HG03378 (cell line): Measurements from ENCODE around the gene DOCK9.

ENCODE experiments used
- ATAC-seq: cut with Tn5 transposase; IDR thresholded peaks from one replicate; pipeline ENCODE4 v1.9.1; 2021; ENCODE audit warnings: mild to moderate bottlenecking, moderate library complexity; ENCODE audit not compliant: unreplicated experiment

The DOCK9 gene

DNA sequence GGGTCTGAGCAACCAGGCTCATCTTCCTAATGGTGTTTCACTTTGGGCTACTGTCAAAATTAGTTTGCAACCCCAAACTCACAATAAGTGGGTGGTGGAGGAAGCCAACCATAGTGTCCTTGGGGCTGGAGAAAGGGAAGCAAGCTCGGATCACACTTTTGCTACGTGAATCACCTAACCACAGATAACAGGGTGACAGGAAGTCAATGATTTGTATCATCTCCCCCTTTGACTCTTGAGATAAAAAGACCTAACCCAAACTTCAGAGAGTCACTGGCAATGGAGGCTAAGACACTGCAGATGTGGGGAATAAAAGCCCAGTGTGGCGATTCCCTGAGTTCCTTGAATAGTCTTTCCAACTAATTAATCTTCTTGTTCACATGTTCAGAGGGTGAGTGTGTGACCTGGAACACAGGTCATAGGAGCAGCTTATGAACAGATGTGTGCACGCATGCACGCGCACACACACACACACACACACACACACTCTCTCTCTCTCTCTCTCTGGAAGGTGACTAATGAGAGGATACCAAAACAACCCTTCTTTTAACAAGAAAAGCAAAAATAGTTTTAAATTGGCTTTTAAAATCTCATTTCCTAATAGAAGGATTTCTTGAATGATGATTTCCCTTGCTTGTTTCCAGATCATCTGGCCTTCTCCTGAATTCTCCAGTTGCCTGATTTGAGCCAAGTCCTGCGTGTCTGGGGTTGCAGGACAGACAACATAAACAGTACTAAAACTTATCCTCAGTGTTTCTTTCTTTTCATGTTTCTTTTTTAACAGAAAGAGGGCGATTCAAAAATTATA, 21.2 kb upstream of the DOCK9 start:
- ATAC-seq: no peak

DNA sequence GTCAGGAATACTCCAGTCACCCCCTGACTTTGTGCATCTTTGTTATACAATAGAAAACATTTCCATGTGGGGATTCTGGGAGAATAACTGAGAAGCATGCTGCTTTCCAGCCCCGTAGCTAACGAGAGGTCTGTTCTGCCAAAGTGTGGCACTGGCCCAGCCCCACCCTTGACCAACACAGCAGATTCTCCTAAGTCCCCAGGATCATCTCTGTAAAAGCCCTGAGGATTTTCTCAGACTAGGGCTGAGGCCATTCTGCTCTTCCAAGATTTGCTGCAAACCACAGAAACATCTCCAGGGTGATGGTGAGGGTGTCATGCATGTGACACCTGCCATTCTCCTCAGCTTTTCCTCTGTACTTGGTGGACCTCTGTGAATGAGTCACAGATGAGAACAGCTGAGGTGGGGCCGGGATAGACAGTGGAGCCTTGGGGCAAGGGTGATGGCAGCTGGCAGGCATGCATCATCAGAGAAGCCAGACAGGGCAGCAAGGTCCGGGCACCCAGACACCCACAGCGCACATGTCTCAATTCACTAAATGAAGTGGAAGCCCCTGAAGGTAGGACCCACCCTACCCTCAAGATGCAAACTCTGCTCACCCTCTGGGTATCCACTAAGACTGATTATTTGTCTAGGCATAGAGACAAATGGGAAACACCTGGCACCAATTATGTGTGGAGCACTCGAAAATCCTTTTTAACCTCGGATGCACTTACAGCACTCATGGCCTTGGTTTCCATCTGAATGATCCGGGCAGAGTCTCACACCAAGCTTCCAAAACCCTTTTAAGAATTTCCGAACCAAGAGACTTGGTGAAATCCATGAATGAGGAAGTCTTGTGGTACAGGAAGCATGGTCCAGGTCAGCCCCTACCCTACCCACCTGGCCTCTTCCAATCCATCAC, 20.1 kb upstream of the DOCK9 start:
- ATAC-seq: no peak

DNA sequence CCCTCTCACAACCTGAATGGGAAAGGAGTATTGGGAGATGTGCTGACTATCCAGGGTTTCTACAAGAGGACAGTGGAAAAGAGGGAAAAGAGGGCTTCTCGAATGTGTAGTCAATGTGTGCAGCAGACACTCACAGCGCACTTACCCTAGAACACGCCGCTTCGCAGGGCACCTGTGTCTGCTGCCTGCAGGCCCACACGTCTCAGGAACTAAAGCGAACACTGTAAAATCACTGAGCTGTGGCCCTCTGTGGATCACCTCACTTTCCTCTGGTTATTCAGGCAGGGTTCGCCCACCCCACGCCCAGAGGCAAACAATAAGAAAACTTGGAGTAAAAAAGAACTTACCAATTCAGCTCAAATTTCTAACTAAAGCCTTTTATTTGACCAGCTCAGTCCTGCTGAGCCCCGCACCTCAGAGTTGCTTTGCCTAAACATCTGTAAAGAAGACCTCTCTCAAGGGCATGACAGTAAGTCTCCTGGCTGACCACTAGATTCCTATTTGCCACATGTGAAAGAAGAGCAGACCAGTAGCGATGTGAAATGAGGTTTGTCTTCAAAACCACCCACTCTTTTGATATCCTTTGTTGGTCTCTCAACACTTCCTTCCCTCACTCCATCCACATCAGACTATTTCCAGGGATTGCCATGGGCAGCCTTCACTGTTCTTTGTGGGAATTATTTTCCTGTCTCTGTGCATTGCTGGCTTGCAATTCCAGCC, 19.3 kb upstream of the DOCK9 start:
- ATAC-seq: no peak

DNA sequence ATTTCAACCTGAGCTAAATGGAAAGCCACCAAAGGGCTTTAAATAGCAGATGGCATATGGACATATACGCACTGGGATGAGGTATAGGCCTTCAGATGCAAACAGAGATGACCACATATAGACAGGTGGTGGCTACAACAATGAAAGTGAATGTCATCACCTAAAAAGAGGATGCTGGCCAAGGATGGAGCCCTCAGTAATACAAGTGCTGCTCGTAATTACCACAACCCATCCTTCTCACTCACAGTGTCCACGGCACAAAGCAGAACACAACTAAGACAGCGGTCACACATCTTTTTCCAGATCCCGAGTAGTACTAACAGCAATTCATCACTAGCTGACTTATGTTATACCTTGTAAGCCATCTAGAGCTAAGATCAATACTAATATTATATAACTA, 18.2 kb upstream of the DOCK9 start:
- ATAC-seq: no peak

DNA sequence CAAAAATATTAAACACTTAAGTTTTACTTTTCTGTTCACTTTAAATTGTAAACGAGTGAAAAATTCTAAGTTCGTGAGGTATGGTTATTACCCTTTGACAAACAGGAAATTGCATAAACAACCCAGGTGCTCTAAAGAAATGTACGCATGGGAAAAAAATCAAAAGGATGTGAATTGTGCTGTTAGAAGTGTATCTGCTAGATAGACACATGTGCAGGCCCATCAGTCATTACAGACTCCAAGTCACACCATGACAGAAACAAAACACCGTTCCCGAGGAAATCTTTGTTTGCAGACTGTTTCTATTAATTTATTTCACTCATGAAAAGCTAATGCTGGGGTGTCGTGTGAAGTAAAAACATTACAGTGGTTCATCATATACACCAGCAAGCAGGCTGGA, 17.0 kb upstream of the DOCK9 start:
- no peak for ATAC-seq

DNA sequence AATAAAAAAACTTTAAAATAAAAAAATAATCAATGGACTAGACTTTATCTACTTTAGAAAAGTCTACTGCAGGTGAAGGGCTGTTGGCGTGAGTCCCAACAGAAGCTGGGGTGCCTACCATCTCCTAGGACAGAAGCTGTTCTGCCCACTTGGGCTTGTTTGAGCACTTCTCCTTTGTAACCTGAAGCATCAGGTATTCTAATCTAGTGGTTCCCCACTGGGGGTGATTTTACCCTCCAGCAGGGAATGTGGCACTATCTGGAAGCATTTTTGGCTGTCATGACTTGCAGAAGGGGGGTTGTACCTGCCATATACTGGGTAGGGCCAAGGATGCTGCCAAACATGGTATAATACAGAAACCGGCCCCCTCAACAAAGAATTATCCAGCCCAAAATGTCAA, 16.2 kb upstream of the DOCK9 start:
- ATAC-seq: no peak

DNA sequence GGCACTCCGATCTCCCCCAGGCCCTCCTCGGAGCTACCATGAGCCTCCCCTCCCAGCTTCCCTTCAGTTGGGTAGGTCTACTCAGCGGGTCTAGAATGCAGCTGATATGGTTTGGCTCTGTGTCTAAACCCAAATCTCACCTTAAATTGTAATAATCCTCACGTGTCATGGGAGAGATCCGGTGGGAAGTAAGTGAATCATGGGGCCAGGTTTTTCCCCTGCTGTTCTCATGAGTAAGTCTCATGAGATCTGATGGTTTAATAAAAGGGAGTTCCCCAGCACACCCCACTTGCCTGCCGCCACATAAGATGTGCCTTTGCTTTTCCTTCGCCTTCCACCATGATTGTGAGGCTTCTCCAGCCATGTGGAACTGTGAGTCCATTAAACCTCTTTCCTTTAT, 14.5 kb upstream of the DOCK9 start:
- ATAC-seq: no peak

DNA sequence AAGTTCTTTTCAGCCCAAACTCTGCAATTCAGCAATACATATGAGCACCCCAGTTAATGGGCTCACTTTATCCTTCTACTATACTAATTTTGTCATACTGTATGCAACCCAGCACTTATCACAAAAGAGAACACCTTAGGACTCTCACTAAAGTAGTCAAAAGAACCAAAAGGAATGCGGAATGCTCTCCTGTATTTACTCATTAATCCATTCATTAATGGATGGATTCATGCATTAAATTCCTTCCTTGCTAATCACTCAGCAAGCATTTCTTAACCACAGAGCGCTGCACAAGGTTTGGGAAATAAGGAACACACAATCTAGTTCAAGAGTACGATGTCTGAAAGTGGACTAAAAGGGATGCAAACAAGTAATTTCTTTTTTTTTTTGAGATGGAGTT, 12.8 kb upstream of the DOCK9 start:
- ATAC-seq: no peak

DNA sequence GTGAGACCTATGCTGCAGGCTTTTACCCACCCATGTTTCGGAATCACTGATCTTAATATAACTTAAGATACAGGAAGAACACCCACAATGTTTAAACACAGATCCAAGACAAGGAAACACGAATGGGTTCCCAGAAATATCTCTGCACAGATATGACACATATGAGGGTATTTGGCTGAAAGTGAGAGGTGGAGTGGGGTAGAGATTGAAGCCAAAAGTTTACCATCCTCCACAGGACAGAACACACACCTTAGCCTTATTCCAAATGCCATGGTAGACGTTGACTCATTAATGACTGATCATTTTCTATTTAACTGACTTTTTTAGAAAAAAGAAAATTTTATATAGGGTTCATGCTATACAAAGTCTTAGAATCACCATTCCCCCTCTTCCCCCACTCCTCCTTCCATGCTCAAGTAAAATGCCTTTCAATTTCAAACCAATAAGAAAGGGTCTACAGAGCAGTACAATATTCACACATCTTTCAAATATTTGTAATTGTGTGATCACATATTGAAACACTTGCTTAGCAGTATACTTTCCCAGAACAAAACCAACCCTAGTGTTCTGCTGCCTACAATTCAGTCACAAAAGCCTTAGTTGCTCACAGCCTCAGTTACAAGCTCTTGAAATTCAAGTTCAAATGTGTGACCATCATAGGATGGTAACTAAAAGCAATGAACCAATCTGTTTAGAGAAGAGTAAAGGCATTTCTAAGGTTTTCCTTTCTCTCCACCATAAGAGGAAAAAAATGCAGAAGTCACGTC, 11.8 kb upstream of the DOCK9 start:
- no peak for ATAC-seq

DNA sequence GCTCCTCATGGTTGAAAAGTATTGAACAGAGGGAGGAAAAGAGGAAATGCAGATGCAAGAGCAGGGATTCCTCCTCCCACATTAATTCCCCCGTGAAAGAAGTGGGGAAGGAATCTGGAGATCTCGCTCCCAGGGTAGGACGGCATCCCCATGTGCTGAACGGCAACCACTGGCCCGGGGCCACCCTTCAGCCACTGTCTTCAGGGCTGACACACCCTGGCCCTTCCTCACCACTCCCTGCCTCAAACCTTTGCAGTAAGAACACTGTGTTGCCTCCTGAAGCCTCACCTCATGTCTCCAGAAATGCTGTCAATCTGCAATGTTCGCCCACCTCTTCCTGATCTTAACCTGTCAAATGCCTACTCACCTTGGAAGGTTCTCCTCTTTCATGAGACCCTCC, 10.9 kb upstream of the DOCK9 start:
- no peak for ATAC-seq

DNA sequence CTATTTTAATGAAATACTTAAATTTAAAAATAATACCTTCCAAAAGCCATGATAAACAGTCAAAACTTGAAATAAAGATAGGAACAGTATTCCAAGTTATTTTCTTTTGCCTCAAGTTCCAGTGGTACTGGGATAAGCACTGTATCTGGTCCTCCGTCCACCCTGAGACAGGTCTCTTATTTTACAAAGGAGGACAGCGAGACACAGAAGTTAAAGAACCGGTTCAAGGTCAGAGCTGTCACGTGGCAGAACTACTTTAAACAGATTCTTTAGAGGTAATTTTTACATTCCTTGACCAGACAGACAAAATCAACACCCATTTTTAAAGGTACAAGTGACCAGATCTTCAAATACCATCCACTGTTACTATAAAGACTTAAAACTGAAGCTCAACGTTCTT, 10.4 kb upstream of the DOCK9 start:
- no peak for ATAC-seq

DNA sequence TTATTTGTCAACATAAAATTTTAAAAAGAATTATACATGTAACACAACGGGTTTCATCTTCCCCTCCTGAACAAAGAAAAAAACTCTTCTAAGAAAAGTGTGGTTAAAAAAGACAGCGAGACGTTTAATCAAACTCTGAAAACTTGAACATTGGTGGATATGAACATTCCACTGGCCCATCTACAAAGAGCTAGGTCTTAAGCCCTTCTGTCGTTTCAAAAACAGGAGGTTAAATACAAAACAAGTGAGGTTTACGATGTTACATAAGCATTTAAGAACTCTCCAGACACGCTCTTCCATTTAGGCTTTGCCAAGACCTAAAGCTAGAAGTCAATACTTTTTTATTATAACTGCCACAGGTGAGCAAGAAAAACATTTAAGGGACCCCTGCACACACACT, 9.4 kb upstream of the DOCK9 start:
- no peak for ATAC-seq

DNA sequence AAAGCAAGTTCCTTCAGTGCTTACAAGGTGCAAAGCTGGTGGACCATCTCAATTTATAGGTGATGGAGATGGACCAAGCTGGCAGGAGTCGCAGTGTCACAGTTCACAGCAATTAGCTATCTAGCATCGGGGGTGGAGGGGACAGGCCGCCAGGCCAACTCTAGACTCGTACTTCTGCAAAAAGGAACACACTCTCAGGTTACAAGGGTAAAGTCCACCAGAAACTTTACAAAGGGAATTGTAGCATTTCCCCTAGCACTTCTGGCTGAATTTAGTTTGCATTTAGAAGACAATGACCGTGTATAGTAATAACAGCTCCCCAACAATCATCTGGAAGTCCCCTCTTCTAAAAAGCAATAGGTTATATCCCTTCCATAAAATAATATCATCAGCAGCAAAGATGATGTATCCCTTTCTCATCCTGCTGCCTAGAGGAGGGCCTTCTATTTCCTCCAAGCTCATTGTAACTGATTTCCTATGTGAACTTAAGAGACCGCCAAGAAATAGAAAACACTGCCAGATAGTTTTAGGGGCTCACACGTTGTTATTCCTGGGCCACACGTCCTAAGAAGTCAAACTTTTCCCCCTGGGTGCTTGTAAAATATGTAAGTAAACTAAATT, 8.5 kb upstream of the DOCK9 start:
- no peak for ATAC-seq

DNA sequence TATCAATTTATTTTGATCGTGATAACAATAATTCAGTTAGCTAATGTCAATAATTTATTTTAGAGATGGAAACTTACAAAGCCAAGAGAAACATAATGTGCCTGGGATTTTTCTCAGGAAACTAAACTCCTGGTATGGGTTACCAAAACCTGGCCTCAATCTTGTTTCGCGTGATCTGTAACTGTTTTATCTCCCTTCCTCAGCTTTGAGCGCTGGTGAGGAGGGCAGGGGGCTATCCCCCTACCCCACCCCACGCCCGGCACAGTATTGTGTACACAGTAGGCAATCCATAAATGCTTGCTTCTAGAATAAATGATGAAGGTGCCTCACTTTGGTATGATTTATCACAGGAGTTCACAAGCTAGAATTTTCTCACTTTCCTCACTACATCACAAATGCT, 7.7 kb upstream of the DOCK9 start:
- ATAC-seq: no peak

DNA sequence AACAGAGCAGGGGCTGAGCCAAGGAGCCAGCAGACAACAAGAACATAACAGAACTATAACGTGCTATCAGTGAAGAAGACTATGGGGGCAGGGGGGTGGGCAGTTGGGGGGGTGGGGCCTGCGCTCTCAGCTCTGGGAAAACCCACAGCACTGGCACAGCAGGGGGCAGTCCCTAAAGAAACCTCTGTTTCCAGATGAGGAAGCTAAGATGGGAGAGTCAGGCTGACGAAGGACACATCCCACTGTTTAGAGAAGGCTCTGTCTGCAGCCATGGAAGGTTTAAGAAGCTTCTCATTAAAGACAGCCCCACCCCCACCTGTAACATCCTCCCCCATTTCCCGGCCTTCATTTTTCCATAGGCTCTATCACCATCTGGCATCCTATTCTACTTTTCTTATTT, 7.1 kb upstream of the DOCK9 start:
- ATAC-seq: no peak

DNA sequence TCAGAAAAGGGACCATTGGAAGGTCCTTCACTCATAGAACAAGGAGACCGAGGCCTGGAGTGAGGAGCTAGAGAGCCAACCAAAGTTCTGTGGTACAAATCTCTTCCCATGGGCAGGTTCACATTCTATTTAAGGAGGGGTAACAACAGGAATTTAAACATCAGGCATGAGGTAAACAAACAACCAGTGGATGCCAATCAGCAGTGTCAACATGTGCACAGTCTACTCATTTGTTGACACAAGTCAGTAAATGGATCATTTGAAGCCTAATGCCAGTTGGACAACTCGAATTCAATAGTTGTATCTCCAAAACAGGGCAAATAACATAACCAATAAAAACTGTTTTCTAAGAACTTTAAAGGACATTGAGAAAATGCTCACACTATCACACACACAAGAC, 6.3 kb upstream of the DOCK9 start:
- no peak for ATAC-seq

DNA sequence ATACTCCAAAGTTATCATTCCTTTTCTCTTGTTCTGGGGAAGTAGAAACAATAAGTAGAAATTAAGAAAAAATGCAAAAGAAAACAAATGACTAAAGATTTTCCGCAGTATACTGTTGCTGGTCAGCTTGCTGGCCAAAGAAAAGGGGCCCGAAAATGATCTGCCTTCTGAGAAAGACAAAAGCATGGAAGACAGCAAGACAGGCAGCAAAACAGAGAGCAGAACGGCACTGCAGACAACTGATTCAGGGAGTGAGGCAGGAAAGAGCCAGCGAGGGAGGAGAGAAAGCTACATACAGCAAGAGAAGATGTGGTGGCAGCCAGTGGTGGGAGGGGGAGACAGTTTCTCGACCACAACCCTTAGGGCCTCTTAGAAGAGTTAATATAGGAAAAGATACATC, 5.3 kb upstream of the DOCK9 start:
- no peak for ATAC-seq

DNA sequence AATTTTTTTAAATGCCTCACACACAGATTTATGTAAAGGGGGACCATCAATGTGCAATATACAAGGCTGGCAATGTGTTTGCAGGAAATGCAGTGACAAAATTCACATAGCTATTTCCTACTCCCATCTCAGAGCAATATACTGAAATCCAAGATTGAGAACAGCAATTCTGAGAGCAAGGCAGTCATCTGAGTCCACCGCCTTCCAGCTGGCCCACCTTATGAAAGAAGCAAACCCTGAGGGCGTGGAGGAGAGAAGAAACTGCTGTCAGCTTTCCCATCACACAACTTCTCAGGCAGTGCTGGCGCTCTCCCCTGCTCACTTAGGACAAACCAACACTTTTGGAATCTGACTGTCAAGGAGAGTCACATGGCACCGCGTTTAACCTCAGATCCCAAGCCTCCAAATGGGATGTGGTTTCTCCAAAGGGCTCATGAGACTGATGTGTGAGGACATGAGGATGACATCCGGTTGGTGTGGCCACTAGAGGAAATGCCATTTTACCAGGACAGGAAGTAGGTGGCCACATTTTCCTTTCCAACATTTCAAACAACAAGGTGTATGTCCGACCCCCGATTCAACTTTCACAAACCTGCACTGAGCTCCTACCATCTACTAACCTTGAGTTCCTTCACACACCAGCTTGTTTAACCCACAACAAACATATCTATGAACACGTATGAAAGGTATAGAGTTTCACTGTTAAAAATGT, 3.7 kb upstream of the DOCK9 start:
- no peak for ATAC-seq

DNA sequence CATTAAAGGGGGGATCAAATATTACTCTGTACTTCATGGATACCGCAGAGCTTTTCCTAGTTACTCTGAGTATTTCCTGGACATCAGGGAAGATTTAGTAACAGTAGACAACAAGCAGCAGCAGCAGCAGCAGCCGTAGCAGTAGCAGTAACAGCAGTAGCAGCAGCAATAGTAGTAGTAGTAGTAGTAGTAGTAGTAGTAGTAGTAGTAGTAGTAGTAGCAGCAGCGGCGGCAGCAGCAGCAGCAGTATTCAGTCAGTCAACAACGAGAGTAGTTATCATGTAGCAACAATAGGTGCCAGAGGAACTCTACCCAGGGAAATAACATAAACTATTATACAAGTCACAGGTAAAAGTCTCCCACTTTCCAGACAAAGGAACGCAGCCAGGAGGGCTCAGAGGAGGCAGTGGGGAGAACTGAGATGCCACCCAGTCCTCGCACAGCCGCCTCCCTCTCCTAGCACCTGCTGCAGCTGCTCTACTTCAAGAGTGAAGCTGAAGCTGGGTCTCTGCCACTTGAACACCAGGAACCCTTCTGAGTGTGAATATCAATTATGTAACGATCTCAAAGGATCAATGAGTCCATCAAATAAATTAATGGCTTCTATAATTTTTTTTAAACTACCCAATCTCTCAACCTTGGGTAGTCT, 1.3 kb upstream of the DOCK9 start:
- ATAC-seq: no peak
